Measurements from ENCODE around the gene TRIML1.

TRIML1 gene

DNA sequence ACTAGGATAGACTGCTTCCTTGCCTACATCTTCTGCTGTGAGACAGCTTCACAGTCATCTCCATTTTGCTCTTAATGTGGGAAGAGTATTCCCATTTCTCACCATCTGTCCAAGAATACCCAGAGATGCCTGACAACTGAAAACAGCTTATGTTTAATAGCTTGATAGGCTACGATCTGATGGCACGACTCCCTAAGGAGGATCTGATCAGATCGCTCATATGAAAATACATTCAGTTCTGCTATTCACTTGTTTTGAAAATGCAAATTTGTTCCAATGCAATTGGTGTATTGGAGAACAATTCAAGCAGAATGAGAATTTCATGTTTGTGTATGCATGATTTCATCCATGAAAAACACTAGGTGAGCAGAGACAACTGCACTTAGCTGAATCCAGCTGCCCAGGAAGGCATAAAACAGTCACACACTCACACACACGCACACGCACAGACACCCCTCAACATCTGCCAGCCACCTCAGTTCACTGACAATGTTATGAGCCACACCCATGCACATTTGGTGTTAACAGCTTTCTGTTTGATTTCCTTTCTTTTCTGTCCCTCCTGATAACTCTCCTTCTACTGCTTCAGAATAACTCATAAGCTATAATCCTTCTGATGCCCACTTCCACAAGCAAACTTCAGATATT lies 29.6 kb downstream of the TRIML1 start:
- no peak for DNase-seq
- TF ChIP-seq GATA1 (IDR thresholded peaks at IDR 0.05; ENCODE audit: low read depth, low read length) (no peak), POLR2A (IDR thresholded peaks at IDR 0.05; ENCODE audit: low read length) (no peak)

DNA sequence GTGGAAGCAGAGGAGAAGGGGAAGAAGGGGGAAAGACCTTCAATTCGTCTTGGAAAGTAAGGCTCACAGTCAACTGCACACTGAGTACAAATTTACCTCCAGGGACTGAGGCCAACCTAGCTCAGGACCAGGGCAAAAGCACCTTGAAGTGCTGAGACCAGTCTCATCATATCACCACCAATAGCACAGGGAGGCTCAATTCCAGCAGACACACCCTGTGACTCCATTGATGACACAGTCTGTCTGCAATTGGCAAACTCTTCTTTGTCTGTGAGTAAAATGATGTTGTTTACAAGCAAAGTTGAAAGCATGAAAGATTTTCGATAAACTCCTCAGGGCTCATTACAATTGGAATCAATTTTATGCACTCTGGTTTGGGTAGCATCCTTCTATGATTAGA lies 32.3 kb downstream of the TRIML1 start:
- TF ChIP-seq POLR2A (IDR thresholded peaks at IDR 0.05; ENCODE audit: low read length) (no peak), GATA1 (IDR thresholded peaks at IDR 0.05; ENCODE audit: low read depth, low read length) (no peak)
- no peak for DNase-seq

DNA sequence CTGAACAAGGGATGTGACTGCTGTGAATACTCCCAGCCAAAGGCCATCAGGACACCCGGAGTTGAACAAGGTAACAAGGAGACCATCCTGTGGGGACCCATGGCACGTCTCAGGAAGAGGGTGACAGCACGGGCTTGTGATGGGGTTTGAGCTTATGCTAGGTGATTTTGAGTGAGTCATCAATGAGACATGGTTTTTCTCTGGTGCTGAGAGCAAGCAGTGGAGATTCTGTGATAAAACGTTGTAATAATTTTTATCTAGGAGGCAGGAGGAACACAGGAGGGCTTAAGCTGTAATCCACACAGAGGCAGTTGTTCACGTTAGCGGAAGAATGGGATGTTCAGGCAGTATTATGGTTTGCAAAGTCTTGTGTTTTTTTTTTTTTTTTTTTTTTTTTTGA lies 36.0 kb downstream of the TRIML1 start:
- DNase-seq: no peak
- TF ChIP-seq POLR2A (IDR thresholded peaks at IDR 0.05; ENCODE audit: low read length) (no peak), GATA1 (IDR thresholded peaks at IDR 0.05; ENCODE audit: low read depth, low read length) (no peak)

DNA sequence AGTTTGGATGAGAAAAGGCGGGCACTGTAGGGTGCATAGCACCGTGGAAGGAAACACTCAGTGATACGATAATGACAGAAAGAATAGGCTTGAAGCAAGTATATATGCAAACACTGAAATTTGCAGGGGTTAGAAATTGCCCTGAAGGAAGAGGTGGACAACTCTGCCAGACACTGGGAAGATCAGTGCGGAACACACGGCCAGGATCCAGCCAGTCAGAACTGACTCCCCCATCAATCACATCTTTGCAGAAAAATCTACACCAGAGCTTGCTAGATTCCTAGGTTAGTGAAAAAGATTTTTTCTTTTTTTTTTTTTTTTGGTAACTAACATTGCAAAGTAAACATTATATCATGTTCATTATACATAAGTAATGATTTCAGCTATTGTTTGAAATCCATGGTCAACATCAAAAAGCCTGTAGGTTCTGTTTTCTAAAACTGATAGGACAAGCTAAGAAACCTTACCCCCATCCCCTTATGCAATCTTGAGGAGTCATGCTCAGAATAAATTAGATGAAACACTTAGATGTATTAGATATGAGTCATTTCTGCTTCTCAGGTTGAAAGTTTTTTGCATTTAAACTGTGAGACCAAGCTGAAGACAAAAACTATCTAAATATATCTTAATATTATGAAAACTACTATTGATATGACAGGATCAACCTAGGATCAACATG lies 38.9 kb downstream of the TRIML1 start:
- TF ChIP-seq GATA1 (IDR thresholded peaks at IDR 0.05; ENCODE audit: low read depth, low read length) (no peak), POLR2A (IDR thresholded peaks at IDR 0.05; ENCODE audit: low read length) (no peak)
- DNase-seq: no peak

DNA sequence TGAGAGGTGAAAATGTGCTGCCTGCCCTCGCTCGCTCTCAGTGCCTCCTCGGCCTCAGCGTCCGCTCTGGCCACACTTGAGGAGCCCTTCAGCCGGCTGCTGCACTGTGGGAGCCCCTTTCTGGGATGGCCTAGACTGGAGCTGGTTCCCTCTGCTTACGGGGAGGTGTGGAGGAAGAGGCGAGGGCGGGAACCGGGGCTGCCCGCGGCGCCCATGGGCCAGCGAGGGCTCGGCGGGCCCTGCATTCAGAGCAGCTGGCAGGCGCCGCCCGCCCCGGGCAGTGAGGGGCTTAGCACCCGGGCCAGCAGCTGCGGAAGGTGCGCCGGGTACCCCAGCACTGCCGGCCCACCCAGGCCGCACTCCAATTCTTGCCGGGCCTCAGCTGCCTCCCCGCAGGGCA lies 39.6 kb downstream of the TRIML1 start:
- no peak for DNase-seq
- TF ChIP-seq POLR2A (IDR thresholded peaks at IDR 0.05; ENCODE audit: low read length): no peak
- no peak for TF ChIP-seq GATA1 (IDR thresholded peaks at IDR 0.05; ENCODE audit: low read depth, low read length)

DNA sequence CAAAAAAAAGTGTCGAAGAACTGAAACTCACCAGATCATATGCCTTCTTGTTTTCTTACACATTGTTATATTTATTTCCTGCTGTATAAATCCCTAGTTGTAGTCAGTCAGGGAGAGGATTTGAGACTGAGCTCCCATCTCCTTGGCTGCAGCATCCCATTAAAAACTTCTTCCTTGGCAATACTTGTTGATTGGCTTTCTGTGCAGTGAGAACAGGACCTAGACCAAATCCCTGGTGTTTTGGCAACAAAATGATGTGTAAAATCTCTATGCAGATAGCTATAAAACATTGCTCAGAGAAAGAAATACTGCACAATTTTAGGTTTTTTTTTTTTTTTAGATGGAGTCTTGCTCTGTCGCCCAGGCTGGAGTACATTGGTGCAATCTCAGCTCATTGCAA lies 47.9 kb downstream of the TRIML1 start:
- no peak for TF ChIP-seq GATA1 (IDR thresholded peaks at IDR 0.05; ENCODE audit: low read depth, low read length)
- TF ChIP-seq POLR2A (IDR thresholded peaks at IDR 0.05; ENCODE audit: low read length): no peak
- DNase-seq: no peak

DNA sequence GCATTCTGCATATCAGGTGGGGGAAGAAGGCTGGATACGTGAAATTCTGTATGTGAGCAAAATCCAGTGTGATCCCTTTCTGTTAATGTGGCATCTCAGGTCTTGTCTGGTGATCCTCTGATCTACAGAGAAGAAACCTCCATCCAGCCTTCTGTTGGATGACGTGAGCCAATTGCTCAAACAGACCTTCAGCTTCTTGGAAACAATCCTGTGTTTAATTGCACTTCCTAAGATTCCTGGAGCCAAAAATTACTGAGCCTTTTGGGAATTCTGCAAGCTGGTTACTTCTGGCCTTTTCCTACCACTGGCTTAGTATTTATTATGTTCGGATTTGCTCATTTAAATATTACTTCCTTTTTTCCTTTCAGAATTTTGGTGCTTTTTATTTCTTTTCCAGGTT lies 51.2 kb downstream of the TRIML1 start:
- TF ChIP-seq POLR2A (IDR thresholded peaks at IDR 0.05; ENCODE audit: low read length) (no peak), GATA1 (IDR thresholded peaks at IDR 0.05; ENCODE audit: low read depth, low read length) (no peak)
- no peak for DNase-seq

DNA sequence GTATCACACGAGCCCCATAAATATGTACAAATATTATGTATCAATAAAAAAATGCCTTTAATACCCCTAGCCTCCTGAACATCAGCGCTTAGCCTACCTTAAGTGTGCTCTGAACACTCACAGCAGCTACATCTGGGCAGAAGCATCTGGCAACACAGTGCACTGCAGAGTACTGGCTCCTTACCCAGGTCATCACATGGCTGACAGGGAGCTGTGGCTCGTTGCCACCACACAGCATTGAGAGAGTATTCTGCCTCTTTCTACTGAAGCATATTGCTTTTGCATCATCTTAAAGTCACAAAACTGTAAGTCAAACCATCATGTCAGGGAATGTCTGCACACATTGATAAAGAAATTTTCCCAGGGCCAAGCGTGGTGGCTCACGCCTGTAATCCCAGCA lies 55.2 kb downstream of the TRIML1 start:
- TF ChIP-seq GATA1 (IDR thresholded peaks at IDR 0.05; ENCODE audit: low read depth, low read length) (no peak), POLR2A (IDR thresholded peaks at IDR 0.05; ENCODE audit: low read length) (no peak)
- no peak for DNase-seq

DNA sequence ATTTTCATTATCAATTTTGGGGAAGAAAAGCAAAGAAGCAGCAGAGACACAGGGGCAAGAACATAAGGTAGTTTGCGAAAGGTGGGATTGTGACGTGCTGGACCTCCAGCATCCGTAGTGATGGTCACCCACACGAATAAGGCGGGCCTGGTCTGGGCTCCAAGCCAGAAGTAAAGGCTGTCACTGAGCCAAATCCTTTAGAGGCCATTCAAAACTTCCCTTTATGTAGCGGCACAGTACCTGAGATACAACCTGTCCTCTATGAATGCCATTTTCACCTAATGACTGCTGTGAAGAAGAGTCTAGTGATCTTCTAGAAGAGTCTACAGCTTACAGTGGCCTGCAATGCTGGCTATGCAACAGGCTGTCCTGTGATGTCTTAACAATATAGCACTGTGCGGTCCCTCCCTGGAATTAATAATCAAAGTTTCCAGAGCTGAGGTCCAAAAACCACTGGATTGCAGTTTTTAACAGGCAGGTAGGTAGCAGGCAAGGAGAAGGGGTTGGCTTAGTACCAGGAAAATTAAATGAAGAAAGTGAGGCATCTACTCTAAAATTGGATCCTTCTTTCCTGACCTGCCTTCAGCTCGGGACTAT lies 56.2 kb downstream of the TRIML1 start:
- TF ChIP-seq GATA1 (IDR thresholded peaks at IDR 0.05; ENCODE audit: low read depth, low read length): no peak
- no peak for TF ChIP-seq POLR2A (IDR thresholded peaks at IDR 0.05; ENCODE audit: low read length)
- DNase-seq: no peak

DNA sequence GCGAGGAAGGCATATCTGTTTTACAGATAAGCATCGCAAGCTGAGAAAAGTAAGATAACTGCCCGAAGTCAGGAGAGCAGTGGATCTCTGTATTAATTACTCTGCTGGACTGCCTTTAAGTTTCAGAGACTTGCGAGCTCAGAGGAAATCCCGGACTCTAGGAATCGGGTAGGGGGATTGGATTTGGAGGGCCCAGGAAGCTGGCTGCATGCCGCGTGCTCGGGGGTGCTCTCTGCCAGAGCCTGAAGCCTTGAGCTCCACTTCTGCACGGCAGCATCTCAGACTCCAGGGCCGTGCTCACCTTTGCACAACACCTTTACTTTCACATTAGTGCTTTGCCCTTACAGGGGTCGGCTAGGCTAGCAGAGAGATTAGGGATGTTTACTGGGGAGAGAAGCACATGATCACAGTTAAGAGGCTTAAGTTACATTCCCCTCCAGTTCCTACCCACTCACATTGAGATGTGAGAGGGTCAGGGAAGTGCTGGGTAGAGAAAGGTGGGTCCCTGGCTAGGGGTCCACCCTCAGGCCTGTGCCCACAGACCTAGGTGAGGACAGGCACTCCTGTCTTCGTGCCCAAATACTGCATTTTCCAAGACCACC lies 57.0 kb downstream of the TRIML1 start:
- TF ChIP-seq GATA1 (IDR thresholded peaks at IDR 0.05; ENCODE audit: low read depth, low read length) (no peak), POLR2A (IDR thresholded peaks at IDR 0.05; ENCODE audit: low read length) (no peak)

More for the DNA sequence above, 57.0 kb downstream of the TRIML1 start:
- DNase-seq: no peak

Data from erythroblast (primary cell).